Ovary (tissue), 3 donors: ENCODE results near the gene CPLANE2.

Experiments
- EP300 ChIP-seq: sonication (generic); formaldehyde crosslinking; IDR thresholded peaks from one replicate; pipeline ENCODE4 v1.6.1; 2017; ENCODE audit warnings: antibody characterized with exemption
- POLR2A ChIP-seq: fragments of 450-650 bp; IDR thresholded peaks from one replicate; pipeline ENCODE4 v1.6.1; 2017; ENCODE audit warnings: antibody characterized with exemption, mild to moderate bottlenecking, moderate library complexity
- TF ChIP-seq, protein P1 (sequence below), 3 donors: fragments of 450-650 bp in 2 of 3; fragments of 200-600 bp in 1 of 3; IDR thresholded peaks; one replicate each; pipeline versions ENCODE4 v1.5.1 to v1.8.0; 2016 to 2022; ENCODE audit warnings: antibody characterized with exemption in 3 of 3, mild to moderate bottlenecking in 1 of 3
- donor health status: DM: no; HTN: no; CAD: no.

DNA sequence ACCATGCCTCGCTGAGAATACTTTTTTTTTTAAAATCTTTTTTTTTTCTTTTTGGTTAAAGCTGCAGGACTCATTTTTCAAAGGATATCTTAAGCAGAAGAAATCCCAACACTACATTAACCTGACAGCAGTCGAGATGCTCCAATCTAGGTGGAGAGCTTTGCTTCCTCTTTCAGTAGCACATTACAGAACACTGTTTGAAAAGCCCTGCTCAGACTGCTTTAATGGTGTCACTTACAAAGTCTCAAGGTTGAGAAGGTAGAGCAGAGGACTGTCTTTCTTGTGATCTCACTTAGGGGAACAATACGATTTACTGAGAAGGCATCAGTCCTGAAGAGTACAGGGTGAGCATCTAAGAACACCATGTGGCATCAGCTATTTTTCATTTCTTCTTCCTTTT is 21.0 kb upstream of the CPLANE2 start:
- no peak for TF ChIP-seq POLR2A
- no peak for TF ChIP-seq EP300
- TF ChIP-seq, protein P1, sequence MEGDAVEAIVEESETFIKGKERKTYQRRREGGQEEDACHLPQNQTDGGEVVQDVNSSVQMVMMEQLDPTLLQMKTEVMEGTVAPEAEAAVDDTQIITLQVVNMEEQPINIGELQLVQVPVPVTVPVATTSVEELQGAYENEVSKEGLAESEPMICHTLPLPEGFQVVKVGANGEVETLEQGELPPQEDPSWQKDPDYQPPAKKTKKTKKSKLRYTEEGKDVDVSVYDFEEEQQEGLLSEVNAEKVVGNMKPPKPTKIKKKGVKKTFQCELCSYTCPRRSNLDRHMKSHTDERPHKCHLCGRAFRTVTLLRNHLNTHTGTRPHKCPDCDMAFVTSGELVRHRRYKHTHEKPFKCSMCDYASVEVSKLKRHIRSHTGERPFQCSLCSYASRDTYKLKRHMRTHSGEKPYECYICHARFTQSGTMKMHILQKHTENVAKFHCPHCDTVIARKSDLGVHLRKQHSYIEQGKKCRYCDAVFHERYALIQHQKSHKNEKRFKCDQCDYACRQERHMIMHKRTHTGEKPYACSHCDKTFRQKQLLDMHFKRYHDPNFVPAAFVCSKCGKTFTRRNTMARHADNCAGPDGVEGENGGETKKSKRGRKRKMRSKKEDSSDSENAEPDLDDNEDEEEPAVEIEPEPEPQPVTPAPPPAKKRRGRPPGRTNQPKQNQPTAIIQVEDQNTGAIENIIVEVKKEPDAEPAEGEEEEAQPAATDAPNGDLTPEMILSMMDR (IDR thresholded peaks at IDR 0.05): no peak
